ENCODE measurements around the gene WWC2.

DNA sequence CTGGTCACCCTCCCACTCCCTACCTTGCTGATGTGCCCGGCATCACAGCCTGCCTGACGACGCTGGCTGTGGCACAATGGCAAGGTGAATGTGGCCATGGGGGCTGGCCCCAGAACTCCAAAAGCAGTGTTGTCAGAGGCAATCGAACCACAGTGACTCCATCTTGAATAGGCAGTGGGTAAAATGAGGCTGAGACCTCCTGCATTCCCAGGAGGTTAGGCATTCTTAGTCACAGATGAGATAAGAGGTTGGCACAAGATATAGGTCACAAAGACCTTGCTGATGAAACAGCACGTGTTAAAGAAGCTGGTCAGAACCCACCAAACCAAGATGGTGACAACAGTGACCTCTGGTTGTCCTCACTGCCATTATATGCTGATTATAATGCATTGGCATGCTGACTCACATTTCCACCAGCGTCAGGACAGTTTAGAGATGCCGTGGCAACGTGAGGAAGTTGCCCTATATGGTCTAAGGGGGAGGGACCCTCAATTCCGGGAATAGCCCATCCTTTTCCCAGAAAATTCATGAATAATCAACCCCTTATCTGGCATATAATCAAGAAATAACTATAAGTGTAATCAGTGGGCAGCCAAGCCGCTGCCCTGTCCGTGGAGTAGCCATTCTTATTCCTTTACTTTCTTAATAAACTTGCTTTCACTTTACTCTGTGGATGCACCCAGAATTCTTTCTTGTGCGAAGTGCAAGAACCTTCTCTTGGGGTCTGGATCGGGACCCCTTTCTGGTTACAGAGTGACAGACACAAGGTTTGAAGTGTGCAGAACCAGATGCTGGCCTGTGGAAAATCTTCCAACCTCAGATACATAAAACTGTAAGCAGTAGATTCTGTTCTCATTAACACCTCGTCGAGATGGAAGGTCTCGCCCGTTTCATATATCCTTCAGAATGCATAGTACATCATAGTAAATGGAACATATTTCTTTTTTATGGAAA lies 249.9 kb downstream of the WWC2 start:
- TF ChIP-seq POLR2A (IDR thresholded peaks at IDR 0.05; ENCODE audit: low read length) (no peak), GATA1 (IDR thresholded peaks at IDR 0.05; ENCODE audit: low read depth, low read length) (no peak)

Data from erythroblast (primary cell).